ENCODE results near the gene ZNF549.
"Not testable (repeated sequence)": the region's sequence is repeated elsewhere in the genome, so short reads cannot be mapped to it uniquely, and the experiment has no call there.

The ZNF549 gene

GRCh38 chr19:57527136-57527881, at the start of gene ZNF549:
Gene ZNF549, plus strand, starts transcription at chr19:57527356. Its CDS starts 218 bp downstream, at chr19:57527574.
- DNase-seq: peak; percentile 39

GRCh38 chr19:57487477-57488298, 39.5 kb upstream of the ZNF549 start, which contains the start of gene ZNF419:
Gene ZNF419, plus strand, starts transcription at chr19:57487750. Its CDS starts 201 bp downstream, at chr19:57487951.
- peak; percentile 77 for DNase-seq

- not testable (repeated sequence) for DNase-seq
Observed at GRCh38 chr19:57488299-57488644, 38.9 kb upstream of the ZNF549 start.

- not testable (repeated sequence) for DNase-seq
Observed at GRCh38 chr19:57499332-57499679, 27.9 kb upstream of the ZNF549 start.

- peak; percentile 55 for DNase-seq
Observed at GRCh38 chr19:57499680-57500395, 27.3 kb upstream of the ZNF549 start, which contains the start of gene ZNF773. Gene ZNF773, plus strand, starts transcription at chr19:57499938. Its CDS starts 143 bp downstream, at chr19:57500081.

- DNase-seq: not testable (repeated sequence)
Observed at GRCh38 chr19:57500400-57500799, 26.8 kb upstream of the ZNF549 start.

GRCh38 chr19:57506163-57506562, 21.0 kb upstream of the ZNF549 start:
- no peak for DNase-seq

- no peak for DNase-seq
Observed at GRCh38 chr19:57511484-57511883, 15.7 kb upstream of the ZNF549 start.

GRCh38 chr19:57512845-57513244, 14.3 kb upstream of the ZNF549 start:
- DNase-seq: no peak

- peak; percentile 18 for DNase-seq
Observed at GRCh38 chr19:57515255-57515654, 11.9 kb upstream of the ZNF549 start.

- not testable (repeated sequence) for DNase-seq
Observed at GRCh38 chr19:57518021-57518420, 9.1 kb upstream of the ZNF549 start.

GRCh38 chr19:57537953-57538547, 10.9 kb downstream of the ZNF549 start:
- DNase-seq: no peak

GRCh38 chr19:57546513-57546912, 19.4 kb downstream of the ZNF549 start:
- no peak for DNase-seq

- DNase-seq: no peak
Observed at GRCh38 chr19:57552432-57552831, 25.3 kb downstream of the ZNF549 start.

GRCh38 chr19:57557659-57558058, 30.5 kb downstream of the ZNF549 start:
- DNase-seq: no peak

GRCh38 chr19:57558525-57558924, 31.4 kb downstream of the ZNF549 start:
- DNase-seq: no peak

- DNase-seq: no peak
Observed at GRCh38 chr19:57559008-57559403, 31.9 kb downstream of the ZNF549 start.

GRCh38 chr19:57559404-57560025, 32.4 kb downstream of the ZNF549 start, which contains the start of gene ZNF550:
Gene ZNF550, minus strand, starts transcription at chr19:57559863. Its CDS starts 181 bp downstream, at chr19:57559682.
- DNase-seq: peak; percentile 77

GRCh38 chr19:57560049-57560491, 32.9 kb downstream of the ZNF549 start:
- DNase-seq: no peak

- DNase-seq: no peak
Observed at GRCh38 chr19:57563547-57563946, 36.4 kb downstream of the ZNF549 start.

GRCh38 chr19:57566396-57567265, 39.5 kb downstream of the ZNF549 start:
- no peak for DNase-seq
